HepG2 (cell line): ENCODE measurements around the gene OGFOD3.
"Not testable (repeated sequence)": the region's sequence is repeated elsewhere in the genome, so short reads cannot be mapped to it uniquely, and the experiment has no call there.

Experiments used
- KLF6 ChIP-seq: IDR thresholded peaks from 2 replicates; pipeline ENCODE4 v1.8.0; 2016; ENCODE audit warnings: missing biosample characterization, missing genetic modification reagents
- SUZ12 ChIP-seq: fragments of 150-350 bp; IDR thresholded peaks from 2 replicates; pipeline ENCODE4 v1.6.1; 2014; ENCODE audit warnings: low read depth, low read length
- TRIM24 ChIP-seq: sonication (generic); formaldehyde crosslinking; IDR thresholded peaks from 2 replicates; pipeline ENCODE4 v1.8.0; 2022; ENCODE audit warnings: mild to moderate bottlenecking, missing genetic modification reagents
- TSC22D2 ChIP-seq: sonication (generic); formaldehyde crosslinking; IDR thresholded peaks from 2 replicates; pipeline ENCODE4 v1.5.1; 2020; ENCODE audit warnings: missing genetic modification reagents, mild to moderate bottlenecking, borderline replicate concordance
- ZBTB21 ChIP-seq: sonication (generic); formaldehyde crosslinking; IDR thresholded peaks from 2 replicates; pipeline ENCODE4 v1.4.0; 2020; ENCODE audit warnings: missing genetic modification reagents
- ZSCAN30 ChIP-seq: sonication (generic); formaldehyde crosslinking; IDR thresholded peaks from 2 replicates; pipeline ENCODE4 v1.5.0; 2020; ENCODE audit warnings: mild to moderate bottlenecking, missing genetic modification reagents

GRCh38 chr17:82359451-82360074 lies 58.8 kb downstream of the OGFOD3 start:
- not testable (repeated sequence) for TF ChIP-seq KLF6 (CRISPR knock-in tag); SUZ12; ZSCAN30; TSC22D2 (CRISPR knock-in tag); ZBTB21 (CRISPR knock-in tag); TRIM24
